ENCODE measurements around the gene TXNRD3. TPM values are rescaled to one million over a fixed set of nuclear protein-coding genes. Genes with fewer than 3 reads are reported as not detected.
"Not testable (repeated sequence)": the region's sequence is repeated elsewhere in the genome, so short reads cannot be mapped to it uniquely, and the experiment has no call there.

TXNRD3 gene
- total RNA-seq, 1 donor from 2014 or later: 7.6 TPM

GRCh38 chr3:126599101-126599500, 55.8 kb downstream of the TXNRD3 start:
- H3K36me3 ChIP-seq (ENCODE audit: insufficient read depth, low read length): no peaks in the 10 kb centered on the region
- no peaks in the 10 kb centered on the region for H3K27me3 Mint-ChIP-seq (ENCODE audit: low read depth, unreplicated experiment)
- H3K27ac Mint-ChIP-seq (ENCODE audit: unreplicated experiment): no peak overlapping the region
- no peaks in the 10 kb centered on the region for H3K27me3 ChIP-seq (ENCODE audit: insufficient read depth, low read length)
- no peaks in the 10 kb centered on the region for H3K79me2 ChIP-seq (ENCODE audit: insufficient read depth, low read length)
- TF ChIP-seq CTCF (IDR thresholded peaks at IDR 0.05; ENCODE audit: insufficient read depth, low read depth, low read length) (no peak), EZH2 (IDR thresholded peaks at IDR 0.05; ENCODE audit: insufficient read depth, low read length) (no peak)
- H4K20me1 ChIP-seq (ENCODE audit: insufficient read depth, low read length): no peaks in the 10 kb centered on the region
- H3K4me3 Mint-ChIP-seq (ENCODE audit: unreplicated experiment): no peak overlapping the region
- H3K36me3 Mint-ChIP-seq (ENCODE audit: low read depth, unreplicated experiment): peaks cover 2% of the 10 kb centered on the region
- H3K4me2 ChIP-seq (ENCODE audit: low read length): no peak overlapping the region
- no peak for FAIRE-seq
- no peaks in the 10 kb centered on the region for H3K4me1 ChIP-seq (ENCODE audit: insufficient read depth, low read length)
- H3K9me3 ChIP-seq (ENCODE audit: insufficient read depth, low read depth, low read length): no peaks in the 10 kb centered on the region
- no peaks in the 10 kb centered on the region for H3K9me3 Mint-ChIP-seq (ENCODE audit: unreplicated experiment)
- no peaks in the 10 kb centered on the region for H3K4me1 Mint-ChIP-seq (ENCODE audit: low read depth, unreplicated experiment)
- H3K27ac ChIP-seq (ENCODE audit: low read depth, low read length): no peak overlapping the region
- H3K4me3 ChIP-seq (ENCODE audit: insufficient read depth, low read depth, low read length): no peak overlapping the region
- no peak overlapping the region for H2AFZ ChIP-seq (ENCODE audit: low read depth, low read length)
- H3K9ac ChIP-seq (ENCODE audit: low read length): no peak overlapping the region
- DNase-seq (ENCODE audit: low read depth): no peak

- not testable (repeated sequence) for H3K9me3 ChIP-seq (ENCODE audit: insufficient read depth, low read depth, low read length); H3K27ac Mint-ChIP-seq (ENCODE audit: unreplicated experiment); H3K27ac ChIP-seq (ENCODE audit: low read depth, low read length); H3K36me3 ChIP-seq (ENCODE audit: insufficient read depth, low read length); H3K27me3 ChIP-seq (ENCODE audit: insufficient read depth, low read length); H3K4me1 Mint-ChIP-seq (ENCODE audit: low read depth, unreplicated experiment); DNase-seq (ENCODE audit: low read depth); H3K79me2 ChIP-seq (ENCODE audit: insufficient read depth, low read length); H4K20me1 ChIP-seq (ENCODE audit: insufficient read depth, low read length); H3K27me3 Mint-ChIP-seq (ENCODE audit: low read depth, unreplicated experiment); H3K4me2 ChIP-seq (ENCODE audit: low read length); H3K4me3 Mint-ChIP-seq (ENCODE audit: unreplicated experiment); FAIRE-seq; H3K9ac ChIP-seq (ENCODE audit: low read length); H3K36me3 Mint-ChIP-seq (ENCODE audit: low read depth, unreplicated experiment); H3K4me3 ChIP-seq (ENCODE audit: insufficient read depth, low read depth, low read length); H3K9me3 Mint-ChIP-seq (ENCODE audit: unreplicated experiment); H3K4me1 ChIP-seq (ENCODE audit: insufficient read depth, low read length); H2AFZ ChIP-seq (ENCODE audit: low read depth, low read length)
Observed at GRCh38 chr3:126595479-126595878, 59.4 kb downstream of the TXNRD3 start.

- H3K9me3 ChIP-seq (ENCODE audit: insufficient read depth, low read depth, low read length); H3K4me3 Mint-ChIP-seq (ENCODE audit: unreplicated experiment); H3K4me3 ChIP-seq (ENCODE audit: insufficient read depth, low read depth, low read length); H3K9ac ChIP-seq (ENCODE audit: low read length); H4K20me1 ChIP-seq (ENCODE audit: insufficient read depth, low read length); H3K4me1 Mint-ChIP-seq (ENCODE audit: low read depth, unreplicated experiment); H3K79me2 ChIP-seq (ENCODE audit: insufficient read depth, low read length); H3K4me1 ChIP-seq (ENCODE audit: insufficient read depth, low read length); DNase-seq (ENCODE audit: low read depth); H3K36me3 Mint-ChIP-seq (ENCODE audit: low read depth, unreplicated experiment); H3K36me3 ChIP-seq (ENCODE audit: insufficient read depth, low read length); H2AFZ ChIP-seq (ENCODE audit: low read depth, low read length); H3K27ac Mint-ChIP-seq (ENCODE audit: unreplicated experiment); H3K27me3 Mint-ChIP-seq (ENCODE audit: low read depth, unreplicated experiment); FAIRE-seq; H3K4me2 ChIP-seq (ENCODE audit: low read length); H3K27ac ChIP-seq (ENCODE audit: low read depth, low read length); H3K27me3 ChIP-seq (ENCODE audit: insufficient read depth, low read length): not testable (repeated sequence)
- H3K9me3 Mint-ChIP-seq (ENCODE audit: unreplicated experiment): peaks cover 29% of the 10 kb centered on the region
Observed at GRCh38 chr3:126591515-126591914, 63.4 kb downstream of the TXNRD3 start.

- H2AFZ ChIP-seq (ENCODE audit: low read depth, low read length): no peak overlapping the region
- DNase-seq (ENCODE audit: low read depth): no peak
- H4K20me1 ChIP-seq (ENCODE audit: insufficient read depth, low read length): no peaks in the 10 kb centered on the region
- H3K27me3 Mint-ChIP-seq (ENCODE audit: low read depth, unreplicated experiment): peaks cover 45% of the 10 kb centered on the region
- TF ChIP-seq EZH2 (IDR thresholded peaks at IDR 0.05; ENCODE audit: insufficient read depth, low read length): no peak
- TF ChIP-seq CTCF (IDR thresholded peaks at IDR 0.05; ENCODE audit: insufficient read depth, low read depth, low read length): no peak
- no peak overlapping the region for H3K27ac ChIP-seq (ENCODE audit: low read depth, low read length)
- no peaks in the 10 kb centered on the region for H3K4me1 Mint-ChIP-seq (ENCODE audit: low read depth, unreplicated experiment)
- H3K79me2 ChIP-seq (ENCODE audit: insufficient read depth, low read length): no peaks in the 10 kb centered on the region
- H3K36me3 ChIP-seq (ENCODE audit: insufficient read depth, low read length): no peaks in the 10 kb centered on the region
- H3K27me3 ChIP-seq (ENCODE audit: insufficient read depth, low read length): peaks cover 9% of the 10 kb centered on the region
- no peaks in the 10 kb centered on the region for H3K4me1 ChIP-seq (ENCODE audit: insufficient read depth, low read length)
- H3K27ac Mint-ChIP-seq (ENCODE audit: unreplicated experiment): no peak overlapping the region
- FAIRE-seq: no peak
- H3K4me3 ChIP-seq (ENCODE audit: insufficient read depth, low read depth, low read length): no peak overlapping the region
- peaks cover 2% of the 10 kb centered on the region for H3K9me3 Mint-ChIP-seq (ENCODE audit: unreplicated experiment)
- no peaks in the 10 kb centered on the region for H3K36me3 Mint-ChIP-seq (ENCODE audit: low read depth, unreplicated experiment)
- H3K4me2 ChIP-seq (ENCODE audit: low read length): no peak overlapping the region
- no peaks in the 10 kb centered on the region for H3K9me3 ChIP-seq (ENCODE audit: insufficient read depth, low read depth, low read length)
- H3K4me3 Mint-ChIP-seq (ENCODE audit: unreplicated experiment): no peak overlapping the region
- H3K9ac ChIP-seq (ENCODE audit: low read length): no peak overlapping the region
Observed at GRCh38 chr3:126582311-126582710, 72.6 kb downstream of the TXNRD3 start.
